Activated CD4-positive, alpha-beta T cell treated with anti-CD3 and anti-CD28 coated beads for 48 hours (primary cell): ENCODE measurements around the gene GTF2H3.
"Not testable (repeated sequence)": the region's sequence is repeated elsewhere in the genome, so short reads cannot be mapped to it uniquely, and the experiment has no call there.

Source experiments
- DNase-seq: peaks from one replicate; pipeline ENCODE4 v3.0.0-alpha.2; 2020

GTF2H3 gene

DNA sequence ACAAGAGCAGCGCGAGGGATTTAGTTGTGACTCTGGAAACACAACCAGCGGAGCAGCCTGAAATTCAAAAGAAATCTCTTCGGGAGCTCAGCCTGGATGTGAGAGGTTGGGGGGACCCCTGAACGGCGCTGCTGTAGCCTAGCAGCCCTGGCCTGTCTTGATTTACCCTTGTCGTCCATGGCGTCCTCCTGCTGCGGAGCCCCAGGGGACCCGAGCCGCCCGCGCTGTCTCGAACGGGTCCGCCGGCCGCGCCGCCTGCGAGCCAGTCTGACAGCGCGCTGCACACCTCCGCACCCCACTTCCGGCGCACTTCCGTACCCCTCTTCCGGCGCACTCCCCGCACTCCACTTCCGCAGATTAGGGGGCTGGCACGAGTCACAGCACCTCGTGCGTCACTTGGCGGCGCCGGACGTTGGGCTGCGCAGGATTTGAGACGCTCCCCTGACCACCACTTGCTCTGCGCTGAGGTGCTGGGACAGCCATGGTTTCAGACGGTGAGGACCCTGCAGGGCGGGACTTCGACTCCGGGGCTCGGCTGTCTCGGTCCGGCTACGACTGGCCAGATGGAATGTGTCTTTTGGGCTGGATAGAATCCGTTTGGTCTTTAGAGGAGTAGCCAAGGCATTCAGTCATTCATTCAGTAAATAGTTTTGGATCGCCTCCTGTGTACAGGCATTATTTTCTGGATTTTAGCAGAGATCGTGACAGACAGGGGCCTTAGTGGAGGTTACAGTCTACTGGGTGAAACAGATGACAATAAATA lies at the start of gene GTF2H3, which contains the start of gene EIF2B1:
Gene GTF2H3 (plus strand): TSS at position 451 of the 763 bp plus-strand sequence. CDS start 31 bp downstream, at position 482.
Gene EIF2B1 (minus strand): TSS at position 308 of the 763 bp plus-strand sequence. CDS start 129 bp downstream, at position 179.
- DNase-seq, result peak; percentile 98

DNA sequence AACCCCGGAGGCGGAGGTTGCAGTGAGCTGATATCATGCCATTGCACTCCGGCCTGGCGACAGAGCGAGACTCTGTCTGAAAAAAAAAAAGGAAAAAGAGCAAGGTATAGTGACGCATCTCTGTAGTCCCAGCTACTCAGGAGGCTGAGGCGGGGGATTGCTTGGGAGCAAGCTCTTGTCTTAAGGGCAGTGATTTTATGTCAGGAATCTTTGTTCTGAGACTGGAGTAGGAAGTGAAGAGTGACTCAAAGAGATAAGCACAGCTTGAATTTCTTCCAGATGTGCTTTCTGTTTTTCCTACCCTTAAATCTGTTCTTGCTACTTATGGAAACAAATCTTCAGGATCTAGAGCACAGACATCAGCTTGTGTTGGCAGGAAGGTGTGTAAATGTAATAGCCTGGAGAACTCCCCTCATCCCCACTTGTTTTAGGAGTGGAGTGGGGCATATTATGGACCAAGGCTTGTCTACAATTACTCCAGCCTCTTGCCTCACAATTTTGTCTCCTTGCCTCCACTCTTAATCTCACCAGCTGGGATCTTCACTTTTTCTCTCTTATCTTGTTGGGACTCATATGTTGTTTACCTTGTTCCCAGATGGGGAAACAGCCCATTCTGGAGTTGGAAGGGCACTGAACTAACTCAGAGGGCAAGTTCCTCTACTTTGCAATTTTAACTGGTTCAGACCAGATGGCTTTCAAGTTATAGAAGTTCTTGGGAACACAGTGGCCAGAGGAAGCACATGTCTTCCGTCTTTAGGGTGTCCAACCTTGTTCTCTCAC lies 41.7 kb upstream of the GTF2H3 start:
- no peak for DNase-seq

DNA sequence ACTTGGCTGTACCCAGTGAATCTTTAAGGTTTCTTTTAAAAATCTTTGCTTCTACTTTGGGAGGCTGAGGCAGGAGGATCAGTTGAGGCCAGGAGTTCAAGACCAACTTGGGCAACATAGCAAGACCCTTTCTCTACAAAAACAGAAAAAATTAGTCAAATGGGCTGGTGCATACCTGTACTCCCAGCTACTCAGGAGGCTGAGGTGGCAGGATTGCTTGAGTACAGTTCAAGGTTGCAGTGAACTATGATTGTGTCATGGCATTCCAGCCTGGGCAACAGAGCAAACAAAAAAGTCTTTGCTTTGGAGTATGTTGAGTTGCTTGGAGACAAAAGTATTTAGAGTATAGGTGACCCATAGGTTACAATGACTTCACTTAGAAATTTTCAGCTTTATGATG lies 37.9 kb upstream of the GTF2H3 start:
- no peak for DNase-seq

DNA sequence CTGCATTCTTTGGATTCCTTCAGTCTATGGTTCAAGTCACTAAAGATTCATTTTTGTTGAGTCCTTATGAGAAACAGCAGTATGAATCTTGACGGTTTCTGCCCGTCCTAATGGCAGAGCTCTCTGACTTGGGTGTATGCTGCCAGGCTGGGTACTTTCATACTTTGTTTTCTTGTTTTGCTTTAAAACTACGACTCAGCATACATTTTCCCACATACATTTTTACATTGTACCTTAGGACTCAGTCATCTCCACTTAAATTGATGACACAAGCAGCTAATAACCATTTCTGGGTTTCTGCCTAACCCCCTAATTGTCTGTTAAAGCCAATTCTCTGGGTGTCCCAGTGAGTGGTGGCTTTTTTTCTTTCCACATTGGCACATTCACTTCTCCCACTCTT lies 36.5 kb upstream of the GTF2H3 start:
- DNase-seq, result no peak

DNA sequence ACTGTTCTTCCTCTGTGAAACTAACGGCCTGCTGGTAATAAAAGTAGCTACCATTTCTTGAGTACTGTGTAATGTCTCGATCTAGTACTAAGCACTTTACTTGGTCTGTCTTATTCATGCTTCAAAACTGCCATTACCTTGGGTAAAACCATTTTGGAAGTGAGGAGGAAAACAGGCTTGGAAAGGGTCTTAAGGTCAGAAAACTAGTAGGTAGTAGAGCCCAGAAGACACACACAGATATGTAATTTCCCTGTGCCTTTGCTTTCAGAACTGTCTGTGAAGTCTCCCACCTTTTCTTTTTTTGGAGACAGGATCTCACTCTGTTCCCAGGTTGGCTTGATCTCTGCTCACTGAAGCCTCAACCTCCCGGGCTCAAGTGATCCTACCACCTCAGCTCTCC lies 35.1 kb upstream of the GTF2H3 start:
- no peak for DNase-seq

DNA sequence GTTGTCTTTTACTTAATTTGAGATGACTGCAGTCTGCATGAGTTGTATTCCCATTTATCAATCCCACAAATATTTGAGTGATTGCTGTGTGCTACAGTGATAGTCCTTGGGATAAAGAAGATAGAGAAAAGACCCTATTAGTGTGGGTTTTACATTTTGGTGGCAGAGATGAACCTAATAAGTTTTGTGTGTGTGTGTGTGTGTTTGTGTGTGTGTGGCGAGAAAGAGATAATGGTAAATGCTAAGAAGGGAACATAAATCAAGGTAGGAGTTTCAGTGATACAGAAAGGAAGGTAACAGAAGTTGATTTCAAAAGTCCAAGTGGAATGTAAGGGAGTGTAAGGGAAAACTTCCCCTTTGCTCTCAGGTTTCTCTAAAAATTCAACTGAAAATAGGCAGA lies 34.3 kb upstream of the GTF2H3 start:
- no peak for DNase-seq

DNA sequence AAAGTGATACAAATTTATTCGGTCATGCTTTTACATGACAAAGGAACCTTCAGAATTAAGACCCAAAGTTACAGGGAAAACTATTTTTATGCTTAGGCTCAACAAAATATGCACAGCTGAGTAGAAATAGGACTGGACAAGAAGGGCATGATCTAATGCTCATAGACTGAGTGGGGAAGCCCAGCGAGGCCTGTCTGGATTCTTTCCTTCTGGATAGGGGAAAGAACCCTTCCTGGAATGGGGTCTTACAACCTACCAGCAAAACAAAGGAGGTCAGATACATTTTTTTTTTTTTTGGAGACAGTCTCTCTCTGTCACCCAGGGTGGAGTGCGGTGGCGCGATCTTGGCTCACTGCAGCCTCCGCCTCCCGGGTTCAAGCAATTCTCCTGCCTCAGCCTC lies 33.9 kb upstream of the GTF2H3 start:
- DNase-seq, result no peak

DNA sequence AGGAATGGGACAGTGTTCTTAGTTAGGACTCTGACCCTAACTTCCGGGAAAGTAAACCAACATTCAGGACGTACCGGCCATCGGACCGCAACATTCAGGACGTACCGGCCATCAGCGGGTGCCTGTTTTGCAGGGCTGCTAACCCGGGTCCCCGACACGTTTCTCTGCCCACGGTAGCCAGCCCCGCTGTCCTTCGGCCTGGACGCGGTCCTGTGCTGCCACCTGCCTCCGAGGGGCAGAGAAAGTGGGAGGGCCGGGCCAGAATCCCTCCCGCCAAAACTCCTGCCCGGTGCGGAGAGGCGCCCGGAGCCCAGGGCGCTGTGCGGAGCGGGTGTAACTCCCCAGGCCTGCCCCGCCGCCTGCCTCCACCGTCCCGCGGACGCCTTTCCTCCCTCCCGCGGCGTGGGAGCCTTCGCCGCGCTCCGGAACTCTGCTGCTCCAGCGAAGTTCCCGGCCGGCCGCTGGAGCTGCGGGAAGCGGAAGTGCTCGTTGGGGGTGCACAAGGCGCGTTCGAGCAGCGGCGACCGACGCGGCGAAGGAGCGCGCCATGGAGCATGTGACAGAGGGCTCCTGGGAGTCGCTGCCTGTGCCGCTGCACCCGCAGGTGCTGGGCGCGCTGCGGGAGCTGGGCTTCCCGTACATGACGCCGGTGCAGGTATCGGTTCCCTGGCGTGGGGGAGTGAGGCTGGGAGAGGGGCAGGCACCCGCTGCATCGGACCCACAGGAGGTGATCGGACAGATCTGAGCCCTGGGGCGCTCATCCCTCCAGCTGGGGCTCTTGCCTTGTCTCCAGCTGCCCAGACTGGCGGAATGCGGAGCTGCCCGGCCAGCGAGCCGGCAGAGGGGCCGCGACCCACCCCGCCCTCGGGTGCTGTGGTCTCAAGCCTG lies 31.8 kb upstream of the GTF2H3 start, which contains the start of gene DDX55:
Gene DDX55 (plus strand): TSS at position 498 of the 888 bp plus-strand sequence. CDS start 50 bp downstream, at position 548.
- peak; percentile 91 for DNase-seq

DNA sequence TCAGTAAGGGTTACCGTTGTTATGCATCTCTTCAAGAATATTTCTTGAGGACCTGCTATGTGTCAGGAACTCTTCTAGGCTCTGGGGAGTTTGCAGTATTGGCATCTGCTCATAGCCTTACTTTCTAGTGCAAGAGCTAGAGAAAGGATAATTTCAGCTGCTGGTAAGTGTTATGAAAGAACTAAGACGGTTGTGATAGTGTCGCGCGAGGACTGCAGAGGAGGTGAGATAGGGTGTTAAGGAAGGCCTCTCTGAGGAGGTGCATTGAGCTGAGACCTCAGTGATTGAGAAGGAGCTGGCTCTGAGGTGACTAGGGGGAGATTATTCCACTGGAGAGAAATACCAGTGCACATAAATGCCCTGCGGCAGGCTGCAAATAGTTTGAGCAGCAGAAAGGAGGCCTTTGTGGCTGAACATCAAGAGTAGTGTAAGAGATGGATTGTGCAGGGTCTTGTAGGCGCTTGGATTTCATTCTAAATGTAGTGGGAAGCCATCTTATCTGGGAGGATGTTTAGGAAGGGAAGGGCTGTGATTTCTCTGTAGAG lies 30.9 kb upstream of the GTF2H3 start:
- peak; percentile 36 for DNase-seq

DNA sequence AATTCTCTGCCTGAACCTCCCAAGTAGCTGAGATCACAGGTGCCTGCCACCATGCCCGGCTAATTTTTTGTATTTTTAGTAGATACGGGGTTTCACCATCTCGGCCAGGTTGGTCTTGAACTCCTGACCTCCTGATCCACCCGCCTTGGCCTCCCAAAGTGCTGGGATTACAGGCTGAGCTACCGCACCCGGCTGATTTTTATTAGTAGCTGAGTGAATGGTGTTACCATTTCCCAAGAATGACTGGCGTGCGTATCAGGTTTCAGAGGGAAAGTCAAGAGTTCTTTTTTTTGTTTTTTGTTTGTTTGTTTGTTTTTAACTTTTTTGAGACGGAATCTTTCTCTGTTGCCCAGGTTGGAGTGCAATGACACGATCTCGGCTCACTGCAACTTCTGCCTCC lies 30.1 kb upstream of the GTF2H3 start:
- DNase-seq, result not testable (repeated sequence)

DNA sequence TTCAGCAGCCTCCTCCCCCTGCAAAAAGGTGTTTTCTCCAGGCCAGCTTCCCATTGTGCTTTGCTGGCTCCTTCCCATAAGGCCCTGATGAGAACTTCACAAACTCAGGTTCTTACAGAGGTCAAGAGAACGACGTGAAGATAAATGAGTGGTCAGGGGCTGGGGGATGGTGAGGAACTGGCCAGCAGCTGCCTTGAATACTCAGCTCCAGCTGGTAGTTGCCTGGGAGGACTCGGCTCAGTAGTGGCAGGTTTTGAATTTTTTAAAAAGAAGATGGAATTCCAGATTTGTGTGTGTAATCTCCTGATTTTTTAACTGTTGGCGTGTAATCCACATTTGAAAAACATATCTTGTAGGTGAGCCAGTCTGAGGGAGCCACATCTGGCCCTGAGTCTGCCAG lies 25.9 kb upstream of the GTF2H3 start:
- no peak for DNase-seq

DNA sequence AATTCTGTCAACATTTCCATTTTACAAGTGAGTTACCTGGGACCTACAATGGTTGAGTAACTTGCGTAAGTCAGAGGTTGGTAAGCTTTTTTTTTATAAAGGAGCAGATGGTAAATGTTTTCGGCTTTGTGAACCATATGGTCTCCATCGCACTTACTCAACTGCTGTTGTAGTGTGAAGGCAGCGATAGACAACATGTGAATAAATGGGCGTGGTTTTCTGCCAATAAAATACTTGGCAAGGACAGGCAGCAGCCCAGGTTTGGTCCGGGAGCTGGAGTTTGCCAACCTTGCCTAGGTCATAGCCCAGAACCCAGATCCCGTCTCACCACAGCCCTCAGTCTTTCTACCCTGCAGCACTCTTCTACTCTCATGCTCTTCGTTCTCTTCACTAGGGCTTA lies 25.4 kb upstream of the GTF2H3 start:
- no peak for DNase-seq

DNA sequence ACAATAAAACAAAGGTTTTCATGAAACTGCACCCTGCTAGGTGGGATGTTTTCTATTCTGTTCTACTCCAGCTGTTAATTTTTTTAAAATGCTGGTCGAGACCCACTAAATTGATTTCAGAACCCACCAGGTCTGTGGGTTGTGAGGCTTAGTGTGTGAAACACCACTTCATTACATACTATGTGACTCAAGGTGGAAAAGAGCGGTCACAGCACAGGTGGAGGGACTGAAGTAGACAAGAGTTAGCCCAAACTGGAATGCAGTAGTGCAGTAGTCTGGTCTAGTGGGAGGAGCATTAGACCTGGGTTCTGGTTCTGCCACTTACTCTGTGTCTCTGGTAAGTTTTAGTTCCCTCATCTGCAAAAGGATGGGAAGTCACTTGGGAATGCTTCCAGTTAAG lies 19.5 kb upstream of the GTF2H3 start:
- DNase-seq, result no peak

DNA sequence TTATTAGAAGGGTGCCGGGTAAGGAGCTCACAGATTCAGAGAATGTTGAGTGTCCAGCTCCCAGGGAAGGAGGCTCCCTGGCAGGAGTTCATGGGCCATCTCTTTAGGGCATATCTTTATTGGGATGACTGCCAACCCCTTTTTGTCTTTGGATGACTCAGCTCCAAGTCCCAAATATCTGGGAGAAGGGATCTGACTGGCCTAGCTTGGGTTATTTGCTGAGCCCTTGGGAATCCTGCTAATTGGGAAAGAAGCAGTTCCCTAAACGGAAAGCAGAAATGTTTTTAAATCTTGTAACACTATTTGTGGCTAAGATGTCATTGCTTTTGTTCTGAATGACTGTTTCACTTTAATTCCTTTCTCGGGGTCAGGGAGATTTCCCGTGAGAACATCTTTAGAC lies 19.1 kb upstream of the GTF2H3 start:
- DNase-seq, result no peak

DNA sequence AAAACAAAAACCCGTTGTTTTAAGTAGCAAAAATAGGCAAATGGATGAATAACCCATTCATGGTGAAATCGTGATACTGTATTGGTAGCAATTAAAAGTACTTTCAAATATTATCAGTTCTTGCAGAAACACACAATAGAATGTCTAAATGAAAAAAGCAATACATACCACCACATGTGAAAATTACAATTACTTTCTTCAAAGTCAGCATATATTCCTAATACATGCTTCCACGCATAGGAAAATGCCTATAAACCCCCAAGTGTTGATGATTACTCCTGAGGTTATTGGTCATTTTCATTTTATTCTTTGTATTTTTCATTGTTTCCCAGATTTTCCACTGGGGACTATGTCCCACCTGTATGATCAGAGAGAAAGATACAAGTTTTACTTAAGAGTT lies 16.5 kb upstream of the GTF2H3 start:
- DNase-seq, result no peak

DNA sequence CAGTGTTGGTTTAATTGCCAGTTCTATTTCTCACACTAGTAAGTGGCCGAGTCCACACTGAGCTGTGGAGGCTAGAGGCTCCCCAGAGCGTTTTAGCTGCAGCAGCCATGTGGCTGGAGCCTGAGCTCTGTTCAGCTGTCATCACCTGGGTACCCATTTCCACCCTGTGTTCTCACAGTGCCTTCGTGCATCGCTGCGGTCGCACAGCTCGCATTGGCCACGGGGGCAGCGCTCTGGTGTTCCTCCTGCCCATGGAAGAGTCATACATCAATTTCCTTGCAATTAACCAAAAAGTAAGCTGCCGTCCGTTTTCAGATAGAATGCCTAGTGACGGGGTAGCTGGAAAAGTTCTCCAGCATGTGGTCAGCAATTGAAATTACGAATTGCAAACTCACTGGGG lies 16.0 kb upstream of the GTF2H3 start:
- DNase-seq, result no peak

DNA sequence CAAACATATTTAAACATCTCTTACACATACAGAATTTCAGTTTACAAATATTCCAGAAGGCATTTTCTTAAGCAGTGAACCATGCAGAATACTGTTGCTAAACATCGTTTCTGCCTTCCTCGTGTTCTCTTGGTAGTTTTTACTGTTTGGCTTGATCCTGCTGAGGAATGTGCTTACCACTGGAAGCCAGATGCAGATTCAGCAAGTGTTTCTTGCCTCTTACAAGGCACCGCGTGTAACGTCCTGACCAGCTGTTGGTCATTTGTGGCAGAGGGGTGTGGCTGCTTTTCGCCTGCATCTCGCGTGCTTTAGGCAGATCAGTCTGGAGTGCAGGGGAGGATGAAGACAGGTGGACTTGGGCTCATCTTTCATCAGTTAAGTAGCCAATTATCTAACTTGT lies 12.5 kb upstream of the GTF2H3 start:
- DNase-seq, result no peak

DNA sequence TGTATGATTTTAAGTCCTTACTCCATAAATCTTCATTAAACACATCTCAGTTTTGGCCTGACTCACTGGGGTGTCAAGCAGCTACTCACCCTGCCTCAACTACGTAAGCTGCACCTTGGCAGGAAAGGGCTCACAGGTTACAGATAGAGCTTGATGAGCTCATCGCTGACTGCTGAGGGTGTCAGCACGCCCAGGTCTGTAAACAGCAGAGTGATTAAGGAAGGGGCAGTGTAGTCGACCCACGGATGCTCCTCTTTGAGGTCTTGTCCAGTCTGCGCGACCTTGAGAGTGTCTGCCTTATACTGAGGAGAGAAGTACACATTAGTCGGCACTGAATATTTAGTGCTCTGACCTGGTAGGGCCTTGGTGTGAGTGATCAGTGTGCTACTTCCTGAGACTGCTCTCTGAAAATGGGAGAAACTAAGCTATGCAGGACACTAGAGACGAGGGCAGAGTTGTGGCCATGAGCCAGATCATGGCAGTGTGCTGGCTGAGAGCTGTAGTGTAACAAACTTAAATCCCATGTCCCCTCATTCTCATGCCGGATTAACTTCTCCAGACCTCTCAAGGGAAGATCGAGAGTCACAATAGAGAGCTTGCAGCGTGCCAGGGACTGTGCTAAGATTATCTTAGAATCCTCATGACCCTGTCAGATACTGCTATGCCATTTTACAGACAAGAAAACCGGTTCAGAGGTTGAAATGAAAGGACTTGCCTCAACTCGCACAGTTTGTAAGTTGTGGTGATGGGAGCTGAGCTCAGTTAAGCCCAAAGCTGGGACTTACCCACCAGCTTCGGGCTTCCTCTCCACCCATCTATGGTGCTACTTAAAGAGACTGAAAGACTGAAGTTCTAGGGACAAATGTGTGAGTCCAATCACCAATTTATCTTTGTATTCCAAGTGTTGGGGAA lies 11.8 kb upstream of the GTF2H3 start:
- peak; percentile 46 for DNase-seq

DNA sequence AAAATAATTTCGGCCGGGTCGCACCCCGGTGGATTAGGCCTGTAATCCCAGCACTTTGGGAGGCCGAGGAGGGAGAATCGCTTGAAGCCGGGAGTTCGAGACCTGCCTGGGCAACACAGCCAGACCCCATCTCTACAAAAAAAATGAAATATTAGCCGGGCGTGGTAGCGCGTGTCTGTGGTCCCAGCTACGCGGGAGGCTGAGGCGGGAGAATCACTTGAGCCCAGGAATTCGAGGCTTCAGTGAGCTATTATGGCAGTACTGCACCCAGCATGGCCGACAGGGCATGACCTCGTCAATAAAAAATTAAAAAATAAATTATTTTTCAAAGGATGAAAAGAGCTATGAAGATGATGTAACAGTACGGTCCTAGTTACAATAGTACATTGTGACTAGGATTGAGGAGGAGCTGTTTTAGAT lies 523 bp downstream of the GTF2H3 start:
- DNase-seq, result peak; percentile 21

DNA sequence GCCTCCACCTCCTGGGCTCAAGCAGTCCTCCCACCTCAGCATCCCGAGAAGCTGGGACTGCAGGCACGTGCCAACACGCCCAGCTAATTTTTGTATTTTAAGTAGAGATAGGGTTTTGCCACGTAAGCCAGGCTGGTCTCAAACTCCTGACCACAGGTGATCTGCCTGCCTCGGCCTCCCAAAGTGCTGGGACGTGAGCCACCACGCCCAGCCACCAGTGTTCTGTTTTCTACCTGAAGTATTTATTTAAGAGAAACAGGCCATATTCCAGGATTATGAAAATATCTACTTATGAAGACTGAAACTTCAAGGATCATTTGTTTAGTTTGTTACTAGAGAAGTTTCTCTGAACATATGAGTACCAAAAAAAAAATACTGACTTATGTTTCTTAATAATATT lies 10.3 kb downstream of the GTF2H3 start:
- no peak for DNase-seq

DNA sequence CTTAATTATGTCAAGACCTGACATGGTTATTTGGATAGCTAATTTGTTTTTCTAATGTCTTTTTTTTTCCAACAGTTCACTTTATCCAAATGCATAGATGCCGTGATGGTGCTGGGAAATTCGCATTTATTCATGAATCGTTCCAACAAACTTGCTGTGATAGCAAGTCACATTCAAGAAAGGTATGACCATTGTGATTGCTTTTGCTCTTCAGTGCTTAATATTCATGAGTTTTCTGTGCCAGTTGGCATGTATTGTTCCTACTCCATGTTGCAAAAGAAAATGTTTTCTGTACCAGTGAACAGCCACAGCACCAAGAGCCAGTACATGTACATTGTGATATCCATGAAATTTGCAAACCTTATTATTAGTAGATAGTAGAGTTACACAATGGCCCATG lies 11.8 kb downstream of the GTF2H3 start:
- no peak for DNase-seq

DNA sequence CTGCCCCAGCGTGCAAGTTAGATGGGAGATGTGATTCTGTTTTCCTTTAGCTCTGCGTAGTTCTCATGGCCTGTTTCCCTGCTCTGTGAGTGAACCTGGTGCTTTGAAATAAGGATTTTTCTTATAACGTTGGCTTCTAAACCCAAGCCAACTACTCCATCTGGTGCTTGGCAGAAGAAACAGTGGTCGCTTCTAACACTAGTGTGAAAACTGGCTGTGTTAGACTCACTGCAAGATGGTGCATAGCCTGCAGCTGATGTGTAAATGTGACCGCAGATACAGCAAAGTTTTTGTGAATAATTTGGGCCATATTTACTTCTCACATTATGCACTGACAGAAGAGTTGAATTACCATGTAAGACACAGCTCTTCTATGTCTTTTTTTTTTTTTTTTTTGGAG lies 12.2 kb downstream of the GTF2H3 start:
- DNase-seq, result no peak
